K562 (cell line): ENCODE measurements around the gene NT5C1A. TPM values are rescaled to one million over a fixed set of nuclear protein-coding genes. Genes with fewer than 3 reads are reported as not detected.
A peak's percentile ranks its signal among the peaks of the same experiment; 100 is the strongest.

ENCODE experiments used
- ATAC-seq: fragments of 200-7000 bp; cut with Tn5 transposase; 3 replicates; pipeline ENCODE4 v1.9.1; 2020; ENCODE audit warnings: moderate library complexity
- BruUV-seq: library from RNA; stranded (reverse); fragments of 400-500 nt; replicated peaks from 2 replicates; lab custom pipeline; 2021; lab: Mats Ljungman, UMichigan
- CTCF ChIA-PET: fragments of 300-600 bp; formaldehyde crosslinking; extraction: SDS; loops from one replicate; lab custom pipeline; 2021; ENCODE audit warnings: low intra/inter-chr PET ratio; lab: Yijun Ruan, JAX
- POLR2A ChIA-PET: fragments of 300-600, 350-650 bp; sonication (Branson Sonifier 250); formaldehyde crosslinking; extraction: SDS; loops from one replicate; lab custom pipeline; 2021; ENCODE audit warnings: antibody characterized with exemption, inconsistent platforms; lab: Yijun Ruan, JAX
- DNase-seq, 4 experiments: peaks; one replicate each; pipeline versions ENCODE4 v3.0.0 to v3.0.0-alpha.2; 2011 to 2018; ENCODE audit warnings: low spot score in 3 of 4, mixed read lengths in 3 of 4; ENCODE audit errors: extremely low read depth in 1 of 4
- FAIRE-seq: peaks from 2 replicates; lab custom pipeline; 2011; peaks lifted over from hg19 to GRCh38; lab: Jason Lieb, UNC
- H2AFZ ChIP-seq: 2 replicates; pipeline ENCODE4 v1.6.0; 2011; ENCODE audit warnings: low read depth, low read length, control low read depth, inconsistent platforms
- H3K27ac ChIP-seq: fragments of 200-600 bp; 3 replicates; pipeline ENCODE4 v1.8.0; 2011; ENCODE audit warnings: low read depth, mild to moderate bottlenecking, control low read depth, inconsistent platforms, low read length, moderate library complexity, mixed read lengths; ENCODE audit errors: extremely low read depth
- H3K27me3 ChIP-seq, 2 experiments: fragments of 300-600 bp in 1 of 2; 2 replicates in 1 of 2; 3 replicates in 1 of 2; pipeline versions ENCODE4 v1.6.0 to v1.8.0; 2011; ENCODE audit warnings: inconsistent platforms in 2 of 2, low read length in 2 of 2, mild to moderate bottlenecking in 1 of 2, mixed read lengths in 1 of 2, moderate library complexity in 1 of 2; ENCODE audit not compliant: control insufficient read depth in 2 of 2, insufficient read depth in 2 of 2
- H3K36me3 ChIP-seq: fragments of 300-600 bp; 3 replicates; pipeline ENCODE4 v1.8.0; 2011; ENCODE audit warnings: mild to moderate bottlenecking, low read length, inconsistent platforms; ENCODE audit not compliant: control insufficient read depth, insufficient read depth
- H3K4me1 ChIP-seq, 2 experiments: fragments of 200-600 bp in 1 of 2; replicated peaks in 1 of 2; 2 replicates in 1 of 2; 3 replicates in 1 of 2; pipeline versions ENCODE4 v1.5.1 to v1.8.0; 2011; ENCODE audit warnings: inconsistent platforms in 2 of 2, low read length in 2 of 2, mild to moderate bottlenecking in 1 of 2, mixed read lengths in 1 of 2, moderate library complexity in 1 of 2; ENCODE audit not compliant: control insufficient read depth in 2 of 2, insufficient read depth in 2 of 2
- H3K4me2 ChIP-seq: 2 replicates; pipeline ENCODE4 v1.6.1; 2011; ENCODE audit warnings: low read length, control low read depth, inconsistent platforms, mixed read lengths; ENCODE audit not compliant: insufficient read depth
- H3K4me3 ChIP-seq: fragments of 200-600 bp; sonication (generic), shearing (Covaris generic); 2 replicates; pipeline ENCODE4 v1.5.1; 2016; ENCODE audit warnings: control low read depth, inconsistent platforms
- H3K79me2 ChIP-seq: fragments of 200-600 bp; 3 replicates; pipeline ENCODE4 v1.8.0; 2011; ENCODE audit warnings: low read length, inconsistent platforms; ENCODE audit not compliant: control insufficient read depth, insufficient read depth
- H3K9ac ChIP-seq, 2 experiments: 2 replicates each; pipeline versions ENCODE4 v1.6.0 to v1.6.1; 2011; ENCODE audit warnings: low read depth in 2 of 2, low read length in 2 of 2, control low read depth in 1 of 2, inconsistent platforms in 1 of 2, mild to moderate bottlenecking in 1 of 2, mixed read lengths in 1 of 2; ENCODE audit not compliant: insufficient read depth in 1 of 2
- H3K9me1 ChIP-seq: one replicate; pipeline ENCODE4 v1.6.0; 2011; ENCODE audit warnings: inconsistent platforms, mild to moderate bottlenecking, low read length, moderate library complexity; ENCODE audit not compliant: control insufficient read depth, insufficient read depth
- H3K9me3 ChIP-seq: replicated peaks from 2 replicates; pipeline ENCODE4 v1.5.1; 2011; ENCODE audit warnings: low read depth, low read length, inconsistent platforms; ENCODE audit not compliant: control insufficient read depth, insufficient read depth
- H4K20me1 ChIP-seq: replicated peaks from 2 replicates; pipeline ENCODE4 v1.6.1; 2011; ENCODE audit warnings: low read length, inconsistent platforms, mixed read lengths; ENCODE audit not compliant: control insufficient read depth, insufficient read depth
- BCOR ChIP-seq: fragments of 450-650 bp; IDR thresholded peaks from 2 replicates; pipeline ENCODE4 v1.6.1; 2016
- EGR1 ChIP-seq: fragments of 450-650 bp; conservative IDR thresholded peaks from 2 replicates; pipeline ENCODE4 v1.6.1; 2017; ENCODE audit warnings: mild to moderate bottlenecking
- MXD1 ChIP-seq: fragments of 250-450 bp; sonication (Bioruptor Pico); IDR thresholded peaks from 2 replicates; pipeline ENCODE4 v1.8.0; 2021; ENCODE audit warnings: borderline replicate concordance, mild to moderate bottlenecking, moderate library complexity; ENCODE audit not compliant: poor library complexity, severe bottlenecking
- RBM25 ChIP-seq: fragments of 200-400 bp; formaldehyde crosslinking; IDR thresholded peaks from 2 replicates; pipeline ENCODE4 v1.6.1; 2018; ENCODE audit warnings: low read length, low read depth, moderate library complexity; ENCODE audit not compliant: severe bottlenecking
- SIN3B ChIP-seq: fragments of 450-650 bp; IDR thresholded peaks from 2 replicates; pipeline ENCODE4 v1.6.1; 2017; ENCODE audit warnings: low read depth, mild to moderate bottlenecking, moderate library complexity
- ZNF133 ChIP-seq: fragments of 250-450 bp; sonication (Bioruptor Pico); IDR thresholded peaks from 2 replicates; pipeline ENCODE4 v1.4.0; 2020; ENCODE audit warnings: mild to moderate bottlenecking
- ZNF146 ChIP-seq: IDR thresholded peaks from one replicate; pipeline ENCODE4 v1.6.1; 2018; ENCODE audit warnings: missing compliant biosample characterization; ENCODE audit not compliant: unreplicated experiment
- WGBS: fragments of 100-300 bp; shearing (Covaris generic); methylation state at CpG from one replicate; pipeline ENCODE4 v1.1.6; 2016; ENCODE audit warnings: low coverage, mixed read lengths; ENCODE audit not compliant: insufficient coverage; ENCODE audit errors: missing lambda C conversion rate; 5-methylcytosine and 5-hydroxymethylcytosine counted together
- in situ Hi-C: fragments of 300-500 bp; cut with MboI; formaldehyde crosslinking; loops from 4 replicates; pipeline ENCODE4 v1.15.0; 2018; ENCODE audit warnings: inconsistent platforms, mixed read lengths
- intact Hi-C: fragments of 100-400 bp; cut with micrococcal nuclease; formaldehyde crosslinking; loops from 2 replicates; pipeline ENCODE4 v1.14.2; 2022
- polyA plus RNA-seq, 8 experiments: library from polyadenylated mRNA; depleted of rRNA in 4 of 8; stranded (reverse) in 5 of 8; unstranded in 3 of 8; fragments of >200 nt; fragmentation: Nextera tagmentation in 2 of 8; fragmentation: Illumina TruSeq in 1 of 8; extraction: Ambion mirVana in 2 of 8; extraction: Trizol in 1 of 8; gene quantifications; 2 replicates each; pipeline versions ENCODE4 v1.2.1 to v1.2.3, GENCODE V29; 2011 to 2014; ENCODE audit warnings: inconsistent platforms in 1 of 8, missing spikeins in 1 of 8
- total RNA-seq, 7 experiments: library from RNA; depleted of rRNA in 6 of 7; stranded (reverse); fragments of >200 nt in 6 of 7; fragmentation: Illumina TruSeq in 2 of 7; extraction: Trizol in 2 of 7; gene quantifications; 2 replicates each; pipeline versions ENCODE4 v1.2.1 to v1.2.3, GENCODE V29; 2011 to 2021; ENCODE audit warnings: low replicate concordance in 1 of 7

Gene NT5C1A
- total and polyA plus RNA-seq, 9 of the 15 experiments (the other 6 are each of a cell fraction or from before 2014, with no cell fraction given), result not detected

GRCh38 chr1:39614488-39614887, 57.4 kb downstream of the NT5C1A start:
- ChIA-PET POLR2A (no interaction called here), CTCF (interaction anchor here (0.7 kb wide), 1 partner anchor 263 kb away, joined by 3 read pairs; no protein-coding TSS in a partner anchor)
- Histone ChIP-seq H3K9me3 (no peaks in the 10 kb centered on the region), H2AFZ (no peak overlapping the region), H3K27ac (no peak overlapping the region), H3K4me1 (peaks cover 2 to 9% of the 10 kb centered on the region in 2 experiments; a peak in 4 of 5 replicates), H3K9me1 (no peaks in the 10 kb centered on the region), H3K9ac (no peak overlapping the region), H3K4me3 (no peak overlapping the region), H3K4me2 (no peak overlapping the region), H3K36me3 (no peaks in the 10 kb centered on the region), H4K20me1 (no peaks in the 10 kb centered on the region; the same call in 1 of the 2 replicates), H3K27me3 (peaks cover 3 to 12% of the 10 kb centered on the region in 2 experiments; a peak in 3 of 5 replicates), H3K79me2 (no peaks in the 10 kb centered on the region)
- DNase-seq (no peak), ATAC-seq (no peak), FAIRE-seq (no peak)
- in situ Hi-C loops (no loop called here), intact Hi-C loops (no loop called here)
- 53% methylated on average over 6 of the region's 6 CpGs for WGBS
- BruUV-seq, result no TSS peak
- TF ChIP-seq ZNF133 (CRISPR knock-in tag) (no peak), EGR1 (peak; percentile 40; the same call in 1 of the 2 replicates), ZNF146 (CRISPR knock-in tag) (peak; percentile 80), MXD1 (CRISPR knock-in tag) (no peak), BCOR (peak; percentile 63; the same call in 1 of the 2 replicates), RBM25 (peak; percentile 50), SIN3B (no peak)
